ENCODE measurements around the gene NR2E1. TPM values are rescaled to one million over a fixed set of nuclear protein-coding genes. Genes with fewer than 3 reads are reported as not detected.

Gene NR2E1
- total RNA-seq, 1 donor from 2014 or later, result not detected

- DNase-seq (ENCODE audit: low read depth), result peak; percentile 64
Observed at GRCh38 chr6:108156180-108156937, 9.5 kb upstream of the NR2E1 start.

GRCh38 chr6:108156938-108157233 lies 8.9 kb upstream of the NR2E1 start:
- no peak for DNase-seq (ENCODE audit: low read depth)

- peak; percentile 19 for DNase-seq (ENCODE audit: low read depth)
Observed at GRCh38 chr6:108157234-108157980, 8.4 kb upstream of the NR2E1 start.

DNA sequence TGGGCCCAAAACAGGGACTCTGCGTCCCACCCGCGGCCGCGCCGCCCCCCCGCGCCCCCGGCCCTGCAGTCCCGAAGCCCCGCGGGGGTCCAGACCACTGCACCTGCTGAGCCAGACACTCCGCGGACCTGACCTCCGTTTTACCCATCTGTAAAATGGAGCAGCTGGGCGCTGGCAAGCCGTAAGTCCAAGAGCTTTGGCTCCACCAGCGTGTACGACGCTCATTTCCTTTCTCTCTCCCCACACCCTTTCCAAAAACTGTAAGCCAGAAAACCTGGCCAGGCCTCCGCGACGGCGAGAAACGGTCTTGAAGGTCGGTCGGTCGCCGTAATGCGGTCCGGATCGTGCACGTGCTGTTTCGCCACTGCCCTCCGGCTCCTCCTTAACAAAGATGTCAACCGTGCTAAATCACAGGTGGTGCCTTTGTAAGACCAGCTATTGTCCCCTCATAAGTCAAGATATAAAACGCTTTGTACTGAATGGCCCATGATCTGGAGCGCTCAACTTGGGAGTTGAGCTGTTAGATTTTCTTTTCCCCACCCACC lies 7.8 kb upstream of the NR2E1 start:
- DNase-seq (ENCODE audit: low read depth), result no peak

DNA sequence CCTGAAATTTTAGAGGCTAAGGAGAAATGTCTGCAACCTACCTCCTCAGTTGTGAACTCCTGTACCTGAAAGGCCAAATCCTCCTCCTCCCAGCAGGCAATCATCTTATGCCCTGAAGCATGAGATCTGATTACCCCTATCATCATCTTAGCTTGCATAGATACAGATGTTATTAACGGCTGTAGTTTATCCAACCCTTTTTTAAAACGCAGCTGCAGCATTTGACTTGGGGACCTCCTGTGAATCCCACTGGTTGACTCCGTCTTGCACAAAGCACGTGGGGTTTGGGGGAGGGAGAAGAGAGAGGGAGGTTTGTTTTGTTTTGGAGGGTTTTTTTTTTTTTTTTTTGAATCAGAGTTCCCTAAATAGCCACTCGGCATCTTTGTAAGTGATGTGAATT lies 5.8 kb upstream of the NR2E1 start:
- DNase-seq (ENCODE audit: low read depth), result no peak

DNA sequence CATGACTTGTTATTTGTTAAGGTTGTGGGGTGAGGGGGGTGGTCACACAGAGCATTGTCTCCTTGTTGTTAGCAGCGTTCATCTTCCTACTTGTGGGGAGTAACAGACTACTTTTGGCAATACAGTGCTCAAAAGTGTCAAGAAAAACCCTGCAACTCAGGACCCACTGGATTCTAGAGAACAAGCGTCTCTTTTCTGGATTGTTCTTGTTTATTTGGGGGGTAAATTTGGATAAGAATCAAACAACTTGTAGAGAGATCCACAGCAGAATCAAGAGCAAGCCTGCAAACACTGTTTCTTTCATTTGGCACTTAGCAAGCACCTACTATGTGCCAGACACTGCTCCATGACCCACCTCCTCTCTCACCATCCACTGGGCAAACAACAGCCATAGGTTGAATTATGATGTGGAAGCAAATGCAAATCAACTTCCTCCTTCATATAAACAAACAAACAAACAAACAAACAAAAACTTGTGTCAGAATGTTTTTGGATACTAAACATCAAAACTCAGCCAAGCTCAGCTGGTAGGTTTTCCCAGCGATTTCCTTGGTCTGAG lies 4.0 kb upstream of the NR2E1 start:
- DNase-seq (ENCODE audit: low read depth), result no peak

DNA sequence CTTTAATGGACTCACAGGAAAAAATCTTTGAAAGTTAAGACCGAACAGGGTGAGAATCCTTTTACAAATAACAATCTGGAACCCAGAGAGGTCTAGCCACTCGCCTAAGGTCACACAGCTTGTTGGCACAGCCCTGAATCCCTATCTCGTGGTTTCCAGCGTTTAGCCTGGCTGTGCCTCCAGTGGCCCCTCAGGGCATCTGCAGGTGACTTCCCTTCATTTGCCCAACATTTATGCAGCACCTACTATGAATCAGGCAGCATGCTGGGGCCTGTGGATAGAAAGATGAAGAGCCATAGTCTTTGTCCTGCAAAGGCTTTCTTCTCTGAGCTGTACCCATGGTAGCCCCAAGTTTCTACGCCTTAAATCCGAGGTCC lies 2.6 kb upstream of the NR2E1 start:
- DNase-seq (ENCODE audit: low read depth), result no peak

- DNase-seq (ENCODE audit: low read depth), result no peak
Observed at GRCh38 chr6:108163644-108164542, 1.9 kb upstream of the NR2E1 start.

- DNase-seq (ENCODE audit: low read depth), result no peak
Observed at GRCh38 chr6:108164543-108164814, 1.3 kb upstream of the NR2E1 start.

GRCh38 chr6:108164815-108165706 lies 761 bp upstream of the NR2E1 start:
- DNase-seq (ENCODE audit: low read depth), result no peak

DNA sequence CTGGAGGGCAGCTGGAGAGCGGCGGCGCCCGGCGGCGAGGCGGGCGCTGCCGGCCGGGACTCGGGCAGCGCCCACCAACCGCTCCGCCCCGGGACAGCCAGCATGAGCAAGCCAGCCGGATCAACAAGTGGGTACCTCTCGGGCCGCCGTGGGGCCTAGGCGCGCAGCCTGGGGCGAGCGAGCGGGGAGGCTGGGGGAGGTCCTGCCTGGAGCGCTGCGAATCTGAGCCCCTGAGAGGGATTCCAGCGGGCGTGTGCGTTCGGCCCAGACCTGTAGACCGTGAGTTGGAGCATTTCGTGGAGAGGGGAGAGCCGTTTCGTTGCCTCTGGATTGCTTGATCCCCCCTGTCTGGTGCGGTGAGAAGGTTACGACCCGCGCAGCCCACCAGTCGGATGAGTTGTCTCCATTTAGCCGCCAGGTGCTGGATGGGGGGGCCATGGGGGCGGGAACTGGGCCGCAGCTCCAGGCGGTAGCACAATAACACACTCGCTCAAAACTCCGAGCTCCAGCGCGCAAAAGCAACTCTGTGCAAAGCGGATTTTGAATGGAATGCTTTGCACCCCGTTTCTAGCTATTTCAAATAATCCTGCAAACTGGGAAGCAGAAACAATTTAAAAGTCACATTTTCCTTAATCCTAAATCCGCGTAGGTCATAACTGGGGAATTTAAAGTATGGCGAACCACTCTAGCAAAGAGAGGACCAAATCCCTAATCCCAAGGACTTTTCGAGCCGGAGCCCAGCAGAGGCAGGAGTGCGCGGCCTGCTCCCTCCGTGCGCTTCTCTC lies 1.0 kb downstream of the NR2E1 start:
- no peak for DNase-seq (ENCODE audit: low read depth)

DNA sequence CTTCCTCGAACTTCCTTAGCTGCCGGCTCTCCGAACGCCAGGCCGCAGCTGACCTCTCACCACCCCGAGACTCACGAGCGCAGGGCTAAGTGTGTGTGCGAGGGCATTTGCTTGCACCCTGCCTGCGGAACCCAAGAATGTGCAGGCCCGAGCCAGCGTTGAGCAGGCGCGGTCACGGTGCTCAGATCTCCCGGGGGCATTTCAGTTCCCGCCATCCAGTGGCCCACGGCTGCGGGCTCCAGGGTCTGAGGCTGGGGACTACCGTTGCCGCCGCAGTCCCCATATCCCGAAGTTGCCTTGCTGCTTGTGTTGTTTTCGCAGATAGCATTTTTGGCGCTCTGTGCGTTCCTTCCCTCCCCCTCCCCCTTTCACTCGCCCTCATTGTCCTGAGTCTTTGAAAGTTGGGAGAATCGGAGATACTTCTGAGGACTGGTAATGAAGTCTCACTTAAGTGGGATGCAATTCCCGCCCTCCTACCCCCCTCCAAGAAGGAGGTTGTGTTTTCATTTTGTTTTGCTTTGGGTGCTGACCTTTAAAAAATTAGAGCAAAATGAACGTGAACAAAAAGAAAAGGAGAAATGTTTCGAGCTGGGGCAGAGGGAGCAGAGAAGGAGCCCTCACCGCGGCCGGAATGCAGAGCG lies 1.7 kb downstream of the NR2E1 start:
- DNase-seq (ENCODE audit: low read depth), result no peak

DNA sequence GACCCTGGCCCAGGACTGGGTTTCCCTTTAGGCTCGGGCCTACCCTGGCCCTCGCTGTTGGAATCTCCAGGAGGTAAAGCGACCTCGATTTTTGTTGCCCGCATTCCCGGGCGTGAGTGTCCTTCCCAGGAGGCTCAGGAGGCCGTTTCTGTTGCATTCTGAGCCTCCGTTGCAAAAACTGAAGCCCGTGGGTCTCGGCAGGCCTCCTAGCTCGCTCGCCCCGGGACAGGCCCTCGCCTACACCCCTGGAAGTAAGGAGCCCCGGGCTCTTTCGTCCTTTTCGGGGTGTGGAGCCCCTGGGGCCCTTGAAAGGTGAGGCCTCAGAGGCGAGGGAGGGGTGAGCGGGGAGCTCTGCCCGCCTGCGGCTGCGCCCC lies 2.3 kb downstream of the NR2E1 start:
- no peak for DNase-seq (ENCODE audit: low read depth)

DNA sequence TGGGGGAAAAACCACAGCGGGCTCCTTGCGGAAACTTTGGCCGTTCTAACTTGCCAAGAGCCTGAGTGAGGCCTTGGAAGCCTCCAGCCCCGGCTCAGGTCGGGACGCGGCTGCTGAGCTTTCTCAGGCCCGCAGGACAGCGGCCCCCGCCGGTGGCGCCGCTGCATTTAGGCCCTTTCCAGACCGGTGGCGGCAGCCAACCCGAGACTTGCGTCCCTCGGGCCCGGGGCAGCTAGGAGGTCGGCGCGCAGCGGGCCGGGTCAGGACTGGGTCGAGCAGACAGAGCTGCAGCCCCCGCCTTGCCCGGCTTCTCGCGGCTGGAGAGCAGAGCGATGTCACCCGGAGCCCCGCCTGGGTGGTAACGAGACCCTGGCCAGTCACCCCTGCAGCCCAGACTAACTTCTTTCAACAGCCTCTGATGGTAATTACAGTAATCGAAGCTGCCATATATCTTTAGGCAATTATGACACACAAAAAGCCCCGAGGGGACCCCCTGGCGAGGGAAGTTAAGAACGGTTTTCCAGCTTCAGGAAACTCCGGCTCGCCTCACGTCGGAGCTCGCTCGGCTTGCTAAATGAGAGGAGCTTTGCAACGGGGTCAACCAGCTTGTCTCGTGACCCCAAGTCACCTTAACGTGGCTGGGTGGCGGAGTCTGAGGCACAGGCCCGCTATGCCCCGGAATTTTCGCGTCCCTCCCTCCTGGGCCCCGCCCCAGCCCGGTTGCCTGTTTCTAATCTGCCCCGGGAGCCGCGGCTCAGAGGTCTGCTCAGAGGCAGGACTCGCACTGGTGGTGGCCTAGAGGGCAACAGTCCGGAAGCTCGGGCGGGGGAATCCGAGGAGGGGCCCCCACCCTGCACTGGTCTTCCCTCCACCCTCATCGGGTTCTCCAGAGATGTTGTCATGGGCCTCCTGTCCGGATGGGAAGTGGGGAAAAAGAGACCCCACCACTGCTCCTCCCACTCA lies 3.0 kb downstream of the NR2E1 start:
- no peak for DNase-seq (ENCODE audit: low read depth)

DNA sequence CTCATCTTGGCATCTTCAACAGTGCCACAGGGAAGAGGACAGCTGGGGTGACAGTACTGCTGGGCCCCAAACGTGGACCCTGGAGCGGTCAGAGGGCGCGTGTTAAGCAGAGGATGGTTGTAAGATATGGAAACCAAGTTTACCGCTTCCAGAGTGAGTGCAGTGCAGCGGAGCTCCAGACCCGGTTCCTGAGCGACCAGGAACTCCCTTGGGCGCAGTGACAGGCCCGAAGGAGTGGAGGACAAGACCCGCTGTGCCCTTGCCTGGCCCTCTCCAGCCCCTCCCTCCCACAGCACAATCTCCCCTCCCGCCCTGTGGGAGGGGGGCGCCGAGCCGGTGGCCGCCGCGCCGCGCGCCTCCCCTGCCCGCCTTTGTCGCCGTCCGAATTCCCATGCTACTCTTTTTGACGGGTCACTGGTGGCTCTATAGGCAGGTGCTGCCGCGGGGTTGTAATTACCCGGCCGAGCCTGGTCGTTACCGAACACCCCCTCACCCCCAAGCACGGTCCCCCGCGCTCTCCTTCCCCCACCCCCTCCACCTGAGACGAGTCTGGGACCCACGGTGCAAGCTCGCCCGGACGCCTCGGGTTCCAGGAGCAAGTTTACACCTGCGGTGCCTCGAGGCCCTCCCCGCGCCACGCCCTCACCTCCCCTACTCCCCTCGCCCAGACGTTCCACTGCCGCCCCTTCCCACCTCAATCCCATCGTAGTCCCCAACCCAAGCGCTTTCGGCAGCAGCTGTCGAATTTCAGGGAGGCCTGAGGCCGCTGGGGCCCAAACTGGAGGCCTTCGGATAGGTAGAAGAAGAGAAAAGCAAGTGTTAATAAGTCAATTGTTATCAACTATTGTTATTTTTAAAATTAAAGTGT lies 3.9 kb downstream of the NR2E1 start:
- no peak for DNase-seq (ENCODE audit: low read depth)

- no peak for DNase-seq (ENCODE audit: low read depth)
Observed at GRCh38 chr6:108170332-108171290, 4.8 kb downstream of the NR2E1 start.
